ENCODE measurements around the gene APBB1IP. TPM values are rescaled to one million over a fixed set of nuclear protein-coding genes. Genes with fewer than 3 reads are reported as not detected.

APBB1IP gene
- polyA plus RNA-seq, 2 of the 4 experiments (the other 2 are of a cell fraction): 0.96 to 9.2 TPM

DNA sequence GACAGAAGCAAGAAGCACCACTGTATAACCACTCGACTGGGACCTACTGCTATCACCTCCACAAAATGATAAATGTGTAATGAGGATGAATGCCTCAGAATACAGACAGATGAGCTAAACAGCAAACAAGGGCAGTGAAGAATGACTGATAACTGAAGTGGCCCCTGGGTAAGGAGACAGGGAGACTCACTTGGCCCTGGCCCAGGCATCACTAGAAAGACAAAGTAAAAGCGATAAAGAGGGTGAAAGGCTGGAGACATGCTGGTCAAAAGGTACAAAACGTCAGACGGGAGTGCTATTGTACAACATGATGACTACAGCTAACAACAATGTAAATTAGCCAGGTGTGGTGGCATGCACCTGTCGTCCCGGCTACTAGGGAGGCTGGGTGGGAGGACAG, 27.8 kb upstream of the APBB1IP start:
- Histone ChIP-seq H3K4me3 (no peak overlapping the region), H3K4me2 (no peak overlapping the region), H3K9me3 (no peaks in the 10 kb centered on the region), H3K27ac (peak overlapping the region; percentile 12 to 85; a peak in 3 of 6 replicates), H3K4me1 (peaks cover 37% of the 10 kb centered on the region)
- CTCF ChIA-PET: interaction anchor here (3.5 kb wide), 1 partner anchor 146 kb away, joined by 10 read pairs; no protein-coding TSS in a partner anchor
- POLR2A ChIA-PET: no interaction called here
- 61% methylated on average over 6 of the region's 6 CpGs for WGBS (ENCODE audit: missing lambda C conversion rate)
- no peak for ATAC-seq
- no peak for FAIRE-seq
- DNase-seq (ENCODE audit: low read depth in 1 of 2, low spot score in 1 of 2): no peak
- TF ChIP-seq BHLHE40 (IDR thresholded peaks at IDR 0.05; ENCODE audit: low read depth, low read length): no peak
- TF ChIP-seq MAFK (IDR thresholded peaks at IDR 0.05; ENCODE audit: partially characterized antibody): no peak
- TF ChIP-seq CEBPB (IDR thresholded peaks at IDR 0.05): no peak
- TF ChIP-seq FOSB (CRISPR knock-in tag; IDR thresholded peaks at IDR 0.05): no peak
- TF ChIP-seq GATA3 (IDR thresholded peaks at IDR 0.05; ENCODE audit: borderline replicate concordance): no peak
- no peak for TF ChIP-seq FOSL2 (IDR thresholded peaks at IDR 0.05)
- TF ChIP-seq FOSL2 (CRISPR knock-in tag; IDR thresholded peaks at IDR 0.05): no peak
- no peak for TF ChIP-seq CHD4 (IDR thresholded peaks at IDR 0.05; ENCODE audit: borderline replicate concordance)
- no peak for TF ChIP-seq FOXS1 (CRISPR knock-in tag; IDR thresholded peaks at IDR 0.05)
- TF ChIP-seq SMC3 (IDR thresholded peaks at IDR 0.05): no peak
- TF ChIP-seq, protein P1, sequence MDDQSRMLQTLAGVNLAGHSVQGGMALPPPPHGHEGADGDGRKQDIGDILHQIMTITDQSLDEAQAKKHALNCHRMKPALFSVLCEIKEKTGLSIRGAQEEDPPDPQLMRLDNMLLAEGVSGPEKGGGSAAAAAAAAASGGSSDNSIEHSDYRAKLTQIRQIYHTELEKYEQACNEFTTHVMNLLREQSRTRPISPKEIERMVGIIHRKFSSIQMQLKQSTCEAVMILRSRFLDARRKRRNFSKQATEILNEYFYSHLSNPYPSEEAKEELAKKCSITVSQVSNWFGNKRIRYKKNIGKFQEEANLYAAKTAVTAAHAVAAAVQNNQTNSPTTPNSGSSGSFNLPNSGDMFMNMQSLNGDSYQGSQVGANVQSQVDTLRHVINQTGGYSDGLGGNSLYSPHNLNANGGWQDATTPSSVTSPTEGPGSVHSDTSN (IDR thresholded peaks at IDR 0.05): no peak
- TF ChIP-seq, protein P2, sequence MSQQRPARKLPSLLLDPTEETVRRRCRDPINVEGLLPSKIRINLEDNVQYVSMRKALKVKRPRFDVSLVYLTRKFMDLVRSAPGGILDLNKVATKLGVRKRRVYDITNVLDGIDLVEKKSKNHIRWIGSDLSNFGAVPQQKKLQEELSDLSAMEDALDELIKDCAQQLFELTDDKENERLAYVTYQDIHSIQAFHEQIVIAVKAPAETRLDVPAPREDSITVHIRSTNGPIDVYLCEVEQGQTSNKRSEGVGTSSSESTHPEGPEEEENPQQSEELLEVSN (IDR thresholded peaks at IDR 0.05; ENCODE audit: borderline replicate concordance, low read depth): no peak
- TF ChIP-seq CBX8 (IDR thresholded peaks at IDR 0.05): no peak
- no peak for TF ChIP-seq ZNF302 (CRISPR knock-in tag; IDR thresholded peaks at IDR 0.05)
- TF ChIP-seq RAD21 (conservative IDR thresholded peaks at IDR 0.05 in 1 of 2, IDR thresholded peaks at IDR 0.05 in 1 of 2): no peak
- TF ChIP-seq, protein P3, sequence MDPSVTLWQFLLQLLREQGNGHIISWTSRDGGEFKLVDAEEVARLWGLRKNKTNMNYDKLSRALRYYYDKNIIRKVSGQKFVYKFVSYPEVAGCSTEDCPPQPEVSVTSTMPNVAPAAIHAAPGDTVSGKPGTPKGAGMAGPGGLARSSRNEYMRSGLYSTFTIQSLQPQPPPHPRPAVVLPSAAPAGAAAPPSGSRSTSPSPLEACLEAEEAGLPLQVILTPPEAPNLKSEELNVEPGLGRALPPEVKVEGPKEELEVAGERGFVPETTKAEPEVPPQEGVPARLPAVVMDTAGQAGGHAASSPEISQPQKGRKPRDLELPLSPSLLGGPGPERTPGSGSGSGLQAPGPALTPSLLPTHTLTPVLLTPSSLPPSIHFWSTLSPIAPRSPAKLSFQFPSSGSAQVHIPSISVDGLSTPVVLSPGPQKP (IDR thresholded peaks at IDR 0.05; ENCODE audit: low read depth, low read length): no peak
- no peak for TF ChIP-seq HOXA7 (CRISPR knock-in tag; IDR thresholded peaks at IDR 0.05)
- TF ChIP-seq EHMT2 (IDR thresholded peaks at IDR 0.05; ENCODE audit: low read depth): no peak
- no peak for TF ChIP-seq KDM1A (IDR thresholded peaks at IDR 0.05; ENCODE audit: low read depth)

DNA sequence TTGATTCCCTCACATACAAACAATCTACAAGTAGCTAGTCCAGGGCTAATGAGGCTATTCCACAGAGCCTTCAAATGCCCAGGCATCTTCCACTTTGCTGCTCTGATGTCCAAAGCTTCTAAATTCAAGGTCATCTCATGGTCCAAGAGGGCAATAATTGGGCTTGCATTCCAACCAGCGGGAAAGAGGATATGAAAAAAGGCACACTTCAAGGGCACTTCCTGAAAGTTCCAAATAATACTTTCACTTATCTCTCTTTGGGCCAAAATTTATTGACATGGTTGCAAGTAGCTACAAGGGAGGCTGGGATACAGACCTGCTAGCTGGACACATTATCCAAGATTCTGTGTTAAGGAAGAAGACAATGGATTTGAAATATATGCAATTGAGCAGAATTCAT, 25.2 kb upstream of the APBB1IP start:
- WGBS (ENCODE audit: missing lambda C conversion rate): 28% methylated on average over 1 of the region's 1 CpG
- Histone ChIP-seq H3K4me3 (no peak overlapping the region), H3K4me2 (no peak overlapping the region), H3K27ac (peak overlapping the region in 1 of 2 experiments; percentile 44; a peak in 2 of 6 replicates), H3K9me3 (no peaks in the 10 kb centered on the region), H3K4me1 (peaks cover 18% of the 10 kb centered on the region)
- ATAC-seq (no peak), DNase-seq (ENCODE audit: low read depth in 1 of 2, low spot score in 1 of 2) (no peak), FAIRE-seq (no peak)
- TF ChIP-seq, protein P4, sequence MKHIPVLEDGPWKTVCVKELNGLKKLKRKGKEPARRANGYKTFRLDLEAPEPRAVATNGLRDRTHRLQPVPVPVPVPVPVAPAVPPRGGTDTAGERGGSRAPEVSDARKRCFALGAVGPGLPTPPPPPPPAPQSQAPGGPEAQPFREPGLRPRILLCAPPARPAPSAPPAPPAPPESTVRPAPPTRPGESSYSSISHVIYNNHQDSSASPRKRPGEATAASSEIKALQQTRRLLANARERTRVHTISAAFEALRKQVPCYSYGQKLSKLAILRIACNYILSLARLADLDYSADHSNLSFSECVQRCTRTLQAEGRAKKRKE (CRISPR knock-in tag; IDR thresholded peaks at IDR 0.05; ENCODE audit: low read depth): no peak
- TF ChIP-seq KDM5A (IDR thresholded peaks at IDR 0.05): no peak
- TF ChIP-seq HOXA7 (CRISPR knock-in tag; IDR thresholded peaks at IDR 0.05): no peak
- no peak for TF ChIP-seq KDM1A (IDR thresholded peaks at IDR 0.05; ENCODE audit: low read depth)
- TF ChIP-seq HOXB13 (CRISPR knock-in tag; IDR thresholded peaks at IDR 0.05; ENCODE audit: low read depth): no peak
- TF ChIP-seq CBX8 (IDR thresholded peaks at IDR 0.05): no peak
- TF ChIP-seq, protein P5, sequence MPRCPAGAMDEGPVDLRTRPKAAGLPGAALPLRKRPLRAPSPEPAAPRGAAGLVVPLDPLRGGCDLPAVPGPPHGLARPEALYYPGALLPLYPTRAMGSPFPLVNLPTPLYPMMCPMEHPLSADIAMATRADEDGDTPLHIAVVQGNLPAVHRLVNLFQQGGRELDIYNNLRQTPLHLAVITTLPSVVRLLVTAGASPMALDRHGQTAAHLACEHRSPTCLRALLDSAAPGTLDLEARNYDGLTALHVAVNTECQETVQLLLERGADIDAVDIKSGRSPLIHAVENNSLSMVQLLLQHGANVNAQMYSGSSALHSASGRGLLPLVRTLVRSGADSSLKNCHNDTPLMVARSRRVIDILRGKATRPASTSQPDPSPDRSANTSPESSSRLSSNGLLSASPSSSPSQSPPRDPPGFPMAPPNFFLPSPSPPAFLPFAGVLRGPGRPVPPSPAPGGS (IDR thresholded peaks at IDR 0.05): no peak
- POLR2A ChIA-PET: no interaction called here
- CTCF ChIA-PET: interaction anchor here (0.7 to 3.5 kb wide), 6 partner anchors 14 to 144 kb away, joined by 3 to 10 read pairs (median 3); no protein-coding TSS in a partner anchor

Measured in A549 (cell line).